Cardiac fibroblast (primary cell): ENCODE measurements around the gene SMCR8.

ENCODE experiments used
- DNase-seq, 2 donors: peaks; one replicate each; pipeline versions ENCODE4 v3.0.0 to v3.0.0-alpha.2; 2010; ENCODE audit warnings: low read depth in 2 of 2
- H3K4me3 ChIP-seq, 2 donors: replicated peaks in 1 of 2; 1 replicate in 1 of 2; 2 replicates in 1 of 2; pipeline ENCODE4 v1.5.1; 2011; ENCODE audit warnings: low read depth in 2 of 2, low read length in 2 of 2, mild to moderate bottlenecking in 2 of 2, moderate library complexity in 1 of 2
- TF ChIP-seq, protein P1 (sequence below): IDR thresholded peaks from one replicate; pipeline ENCODE4 v1.5.1; 2011; ENCODE audit warnings: low read depth, mild to moderate bottlenecking, low read length, inconsistent platforms

Gene SMCR8

DNA sequence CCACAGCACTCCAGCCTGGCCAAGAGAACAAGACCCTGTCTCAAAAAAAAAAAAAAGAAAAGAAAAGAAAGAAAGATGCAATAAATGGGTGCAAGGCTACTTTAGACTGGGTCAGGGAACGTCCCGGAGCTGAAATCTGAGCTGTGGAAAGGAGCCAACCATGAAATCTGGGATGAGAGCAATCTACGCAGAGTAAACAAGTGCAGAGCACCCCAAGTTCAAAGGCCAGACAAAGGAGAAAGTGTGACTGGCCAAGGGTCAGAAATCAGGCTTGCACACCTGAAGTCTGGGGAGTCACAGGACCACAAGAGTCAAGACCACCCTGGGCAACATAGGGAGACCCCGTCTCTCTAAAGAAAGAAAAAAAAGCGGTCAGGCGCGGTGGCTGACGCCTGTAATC is 45.4 kb downstream of the SMCR8 start:
- H3K4me3 ChIP-seq: no peak overlapping the region
- no peak for DNase-seq
- TF ChIP-seq, protein P1, sequence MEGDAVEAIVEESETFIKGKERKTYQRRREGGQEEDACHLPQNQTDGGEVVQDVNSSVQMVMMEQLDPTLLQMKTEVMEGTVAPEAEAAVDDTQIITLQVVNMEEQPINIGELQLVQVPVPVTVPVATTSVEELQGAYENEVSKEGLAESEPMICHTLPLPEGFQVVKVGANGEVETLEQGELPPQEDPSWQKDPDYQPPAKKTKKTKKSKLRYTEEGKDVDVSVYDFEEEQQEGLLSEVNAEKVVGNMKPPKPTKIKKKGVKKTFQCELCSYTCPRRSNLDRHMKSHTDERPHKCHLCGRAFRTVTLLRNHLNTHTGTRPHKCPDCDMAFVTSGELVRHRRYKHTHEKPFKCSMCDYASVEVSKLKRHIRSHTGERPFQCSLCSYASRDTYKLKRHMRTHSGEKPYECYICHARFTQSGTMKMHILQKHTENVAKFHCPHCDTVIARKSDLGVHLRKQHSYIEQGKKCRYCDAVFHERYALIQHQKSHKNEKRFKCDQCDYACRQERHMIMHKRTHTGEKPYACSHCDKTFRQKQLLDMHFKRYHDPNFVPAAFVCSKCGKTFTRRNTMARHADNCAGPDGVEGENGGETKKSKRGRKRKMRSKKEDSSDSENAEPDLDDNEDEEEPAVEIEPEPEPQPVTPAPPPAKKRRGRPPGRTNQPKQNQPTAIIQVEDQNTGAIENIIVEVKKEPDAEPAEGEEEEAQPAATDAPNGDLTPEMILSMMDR: no peak

DNA sequence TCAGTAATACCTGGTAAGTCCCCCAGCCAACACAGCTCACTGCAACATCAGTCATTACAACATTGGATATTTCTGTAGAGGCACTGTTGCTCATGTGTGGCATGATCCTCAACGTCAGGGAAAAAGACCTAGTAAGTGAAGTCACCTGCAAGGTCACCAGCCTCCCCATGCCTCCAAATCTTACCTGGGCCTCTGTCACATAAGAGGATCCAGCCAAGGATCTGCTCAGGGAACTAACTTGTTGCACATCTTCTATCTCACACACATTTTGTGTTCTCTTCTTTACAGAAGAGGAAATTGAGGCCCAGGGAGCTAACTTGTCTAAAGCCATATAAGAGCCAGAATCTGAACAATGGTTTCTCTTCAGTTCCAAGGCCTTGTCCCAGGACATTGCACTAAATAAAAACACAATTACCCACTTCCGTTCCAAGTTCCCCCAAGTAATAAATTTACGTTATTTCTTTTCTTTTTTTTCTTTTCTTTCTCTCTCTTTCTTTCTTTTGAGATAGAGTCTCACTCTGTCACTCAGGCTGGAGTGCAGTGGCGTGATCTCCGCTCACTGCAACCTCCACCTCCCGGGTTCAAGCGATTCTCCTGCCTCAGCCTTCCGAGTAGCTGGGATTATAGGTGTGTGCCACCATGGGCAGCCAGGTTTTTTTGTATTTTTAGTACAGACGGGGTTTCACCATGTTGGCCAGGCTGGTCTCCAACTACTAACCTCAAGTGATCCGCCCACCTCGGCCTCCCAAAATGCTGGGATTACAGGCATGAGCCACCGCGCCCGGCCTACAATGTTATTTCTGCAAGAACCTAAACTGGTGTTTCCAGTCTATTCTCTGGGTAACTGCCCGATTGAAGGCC is 47.0 kb downstream of the SMCR8 start:
- TF ChIP-seq, protein P1: no peak
- no peak for DNase-seq
- peak overlapping the region; percentile 66 to 80 for H3K4me3 ChIP-seq

DNA sequence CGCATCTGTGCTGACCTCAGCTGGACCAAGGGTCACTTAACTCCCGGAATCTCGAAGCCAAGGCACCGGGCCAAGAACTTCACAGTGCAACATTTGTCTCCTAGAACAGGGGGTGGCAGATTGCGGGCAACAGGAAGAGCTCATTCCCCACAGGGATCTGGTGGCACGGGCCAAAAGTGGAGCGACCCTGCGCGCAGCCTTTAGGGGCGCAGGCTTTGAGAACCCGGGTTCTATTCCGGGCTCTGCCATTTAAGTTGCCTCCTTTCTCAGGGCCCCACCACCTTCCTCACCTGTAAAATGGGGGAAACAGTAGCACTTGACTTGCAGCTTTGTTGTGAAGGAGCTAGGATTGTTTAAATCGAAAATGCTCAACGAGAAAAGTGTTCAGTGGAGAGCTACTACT is 47.6 kb downstream of the SMCR8 start:
- DNase-seq: peak; percentile 11 to 36
- H3K4me3 ChIP-seq: peak overlapping the region; percentile 66 to 80
- TF ChIP-seq, protein P1: no peak

DNA sequence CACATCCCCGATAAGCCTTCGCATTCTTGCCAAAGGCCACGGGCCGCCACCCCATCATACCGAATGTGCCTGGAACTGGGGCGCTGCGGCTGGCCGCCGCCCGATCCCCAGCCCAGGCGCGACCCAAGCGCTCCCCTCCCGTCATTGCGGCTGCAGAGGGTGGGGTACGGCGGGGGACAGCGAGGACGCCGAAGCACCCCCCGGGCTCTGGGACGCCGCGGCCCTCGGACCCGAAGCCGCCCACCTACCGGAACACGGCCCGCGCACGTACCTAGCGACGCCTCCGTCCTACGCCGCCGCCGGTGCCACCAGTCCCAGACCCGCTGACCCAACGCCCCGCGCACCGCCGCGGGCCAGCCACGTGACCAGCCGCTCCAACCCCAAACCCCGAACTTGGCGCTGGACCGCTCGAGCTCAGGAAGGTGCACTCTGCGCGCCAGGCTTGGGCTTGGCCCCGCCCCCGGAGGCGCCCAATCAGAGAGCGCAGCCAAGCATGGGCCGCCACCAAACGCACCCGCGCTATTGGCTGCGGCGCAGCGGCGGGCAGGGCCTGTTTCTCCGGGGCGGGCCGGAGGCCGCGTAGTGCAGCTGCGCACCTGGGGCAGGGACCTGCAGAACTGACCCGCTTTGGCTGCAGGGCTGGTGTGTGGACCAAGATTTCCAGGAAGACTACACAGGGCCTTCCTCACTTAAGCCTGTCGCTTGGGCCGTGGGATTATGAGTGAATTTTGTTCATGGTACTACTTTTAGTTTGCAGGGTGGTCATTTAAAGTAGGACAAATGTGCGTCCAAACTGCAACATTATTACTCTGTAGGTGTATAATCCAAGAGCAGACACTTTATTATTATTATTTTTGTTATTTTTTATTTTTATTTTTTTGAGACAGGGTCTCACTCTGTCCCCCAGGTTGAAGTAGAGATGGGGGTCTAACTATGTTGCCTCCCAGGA is 48.3 kb downstream of the SMCR8 start, which contains the start of gene SHMT1:
TSS of gene SHMT1 (minus strand) at position 450 of the 949 bp plus-strand sequence. CDS start 7,569 bp downstream, outside the sequence.
- DNase-seq: peak; percentile 85 to 90
- TF ChIP-seq, protein P1: no peak
- H3K4me3 ChIP-seq: peak within 1 kb of the TSS; percentile 66 to 80

DNA sequence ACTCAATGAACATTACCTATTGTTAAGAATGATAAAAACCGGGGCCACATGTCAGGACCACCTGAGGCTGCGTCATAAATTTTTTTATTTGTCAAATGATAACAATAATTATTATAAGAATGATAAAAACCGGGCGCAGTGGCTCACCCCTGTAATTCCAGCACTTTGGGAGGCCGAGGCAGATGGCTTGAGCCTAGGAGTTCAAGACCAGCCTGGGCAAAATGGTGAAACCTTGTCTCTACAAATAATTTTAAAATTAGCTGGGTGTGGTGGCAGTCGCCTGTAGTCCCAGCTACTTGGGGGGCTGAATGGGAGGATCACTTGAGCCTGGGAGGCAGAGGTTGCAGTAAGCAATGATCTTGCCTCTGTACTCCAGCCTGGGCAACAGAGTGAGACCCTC is 49.1 kb downstream of the SMCR8 start:
- TF ChIP-seq, protein P1: no peak
- DNase-seq: no peak
- no peak overlapping the region for H3K4me3 ChIP-seq

DNA sequence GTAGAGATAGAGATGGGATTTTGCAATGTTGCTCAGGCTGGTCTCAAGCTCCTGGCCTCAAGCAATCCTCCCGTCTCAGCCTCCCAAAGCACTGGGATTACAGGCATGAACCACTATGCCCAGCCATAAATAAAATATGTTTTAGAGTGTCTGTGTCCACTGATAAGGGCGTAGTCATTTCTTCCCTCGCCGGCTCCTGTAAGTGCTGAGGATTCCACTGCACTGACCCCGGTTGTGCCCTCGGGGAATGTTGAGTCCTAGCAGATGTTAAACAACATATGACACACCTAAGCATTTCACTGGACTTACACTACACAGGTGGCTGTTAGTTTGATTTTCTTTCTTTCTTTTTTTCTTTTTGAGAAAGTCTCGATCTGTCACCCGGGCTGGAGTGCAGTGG is 53.9 kb downstream of the SMCR8 start:
- H3K4me3 ChIP-seq: no peak overlapping the region
- TF ChIP-seq, protein P1: no peak
- DNase-seq: no peak
